ENCODE measurements around the gene TMED10.

The TMED10 gene

GRCh38 chr14:75098212-75098611, 78.2 kb downstream of the TMED10 start (continued):
- TF ChIP-seq INSM2 (tag by site-specific recombination; IDR thresholded peaks at IDR 0.05) (no peak), ZFP3 (tag by site-specific recombination; IDR thresholded peaks at IDR 0.05; ENCODE audit: low read depth) (no peak), ZNF433 (tag by site-specific recombination; IDR thresholded peaks at IDR 0.05; ENCODE audit: low read depth) (no peak), ZSCAN23 (tag by site-specific recombination; IDR thresholded peaks at IDR 0.05) (no peak), BCL6B (tag by site-specific recombination; IDR thresholded peaks at IDR 0.05) (no peak), ZNF830 (tag by site-specific recombination; IDR thresholded peaks at IDR 0.05; ENCODE audit: low read depth) (no peak), ZNF777 (tag by site-specific recombination; IDR thresholded peaks at IDR 0.05; ENCODE audit: borderline replicate concordance) (no peak)

GRCh38 chr14:75096959-75097358, 79.5 kb downstream of the TMED10 start:
- POLR2A ChIA-PET, result no interaction called here
- Histone ChIP-seq H3K27ac (ENCODE audit: extremely low read depth, low read depth, low read length) (no peak overlapping the region), H3K36me3 (ENCODE audit: control insufficient read depth in 2 of 2, insufficient read depth in 1 of 2, low read length in 2 of 2) (peaks cover 77 to 89% of the 10 kb centered on the region in 2 experiments)

More at GRCh38 chr14:75096959-75097358, 79.5 kb downstream of the TMED10 start:
- CTCF ChIA-PET, result interaction anchor here (0.7 to 1.0 kb wide), 2 partner anchors 9 to 150 kb away, joined by 3 to 5 read pairs; no protein-coding TSS in a partner anchor
- no peak overlapping the region for H3K4me3 ChIP-seq (ENCODE audit: low read depth, low read length)
- no peak for TF ChIP-seq SCRT1 (tag by site-specific recombination; IDR thresholded peaks at IDR 0.05; ENCODE audit: borderline replicate concordance)
- no peak for TF ChIP-seq ZNF777 (tag by site-specific recombination; IDR thresholded peaks at IDR 0.05; ENCODE audit: borderline replicate concordance)
- no peak for TF ChIP-seq ZNF501 (tag by site-specific recombination; IDR thresholded peaks at IDR 0.05)
- TF ChIP-seq ZNF146 (tag by site-specific recombination; IDR thresholded peaks at IDR 0.05), result no peak
- TF ChIP-seq ZNF341 (tag by site-specific recombination; IDR thresholded peaks at IDR 0.05; ENCODE audit: low read depth), result no peak
- no peak for TF ChIP-seq ZSCAN30 (tag by site-specific recombination; IDR thresholded peaks at IDR 0.05)
- TF ChIP-seq ZBTB6 (tag by site-specific recombination; IDR thresholded peaks at IDR 0.05), result no peak
- no peak for TF ChIP-seq PBX3 (CRISPR knock-in tag; IDR thresholded peaks at IDR 0.05)
- no peak for TF ChIP-seq ZNF223 (tag by site-specific recombination; IDR thresholded peaks at IDR 0.05)
- no peak for TF ChIP-seq ZBTB26 (tag by site-specific recombination; optimal IDR thresholded peaks at IDR 0.05)
- TF ChIP-seq ZNF311 (tag by site-specific recombination; IDR thresholded peaks at IDR 0.05; ENCODE audit: borderline replicate concordance), result no peak
- TF ChIP-seq ZFP37 (tag by site-specific recombination; IDR thresholded peaks at IDR 0.05), result no peak
- TF ChIP-seq ZNF148 (tag by site-specific recombination; IDR thresholded peaks at IDR 0.05; ENCODE audit: borderline replicate concordance), result no peak
- no peak for TF ChIP-seq FEZF1 (tag by site-specific recombination; IDR thresholded peaks at IDR 0.05)
- no peak for TF ChIP-seq ZNF692 (tag by site-specific recombination; IDR thresholded peaks at IDR 0.05)
- no peaks in the 10 kb centered on the region for H3K9me3 ChIP-seq (ENCODE audit: control insufficient read depth, insufficient read depth, low read depth, low read length)
- no peaks in the 10 kb centered on the region for H3K4me1 ChIP-seq (ENCODE audit: control insufficient read depth, insufficient read depth, low read length)
